ENCODE data around the gene TNRC6C.

DNA sequence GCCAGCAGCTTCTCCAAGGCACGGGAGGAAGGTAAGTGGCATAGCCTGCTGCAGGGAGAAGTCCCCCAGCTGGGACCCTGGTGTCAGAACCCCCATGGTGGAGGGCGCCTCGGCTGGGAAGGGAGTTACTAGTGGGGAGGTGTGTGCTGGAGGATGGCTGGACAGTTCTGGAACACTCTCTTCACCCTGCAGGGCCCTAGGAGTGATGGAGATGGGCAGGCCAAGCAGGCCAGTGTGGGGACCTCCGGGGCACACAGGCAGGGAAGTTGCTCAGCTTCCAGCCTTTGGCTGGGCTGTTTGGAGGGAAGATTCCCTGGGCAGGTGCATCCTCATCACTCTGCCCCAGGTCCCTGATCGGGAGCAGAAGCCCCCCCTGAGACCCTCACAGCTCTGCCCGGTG lies 188.4 kb downstream of the TNRC6C start:
- TF ChIP-seq, protein P1, sequence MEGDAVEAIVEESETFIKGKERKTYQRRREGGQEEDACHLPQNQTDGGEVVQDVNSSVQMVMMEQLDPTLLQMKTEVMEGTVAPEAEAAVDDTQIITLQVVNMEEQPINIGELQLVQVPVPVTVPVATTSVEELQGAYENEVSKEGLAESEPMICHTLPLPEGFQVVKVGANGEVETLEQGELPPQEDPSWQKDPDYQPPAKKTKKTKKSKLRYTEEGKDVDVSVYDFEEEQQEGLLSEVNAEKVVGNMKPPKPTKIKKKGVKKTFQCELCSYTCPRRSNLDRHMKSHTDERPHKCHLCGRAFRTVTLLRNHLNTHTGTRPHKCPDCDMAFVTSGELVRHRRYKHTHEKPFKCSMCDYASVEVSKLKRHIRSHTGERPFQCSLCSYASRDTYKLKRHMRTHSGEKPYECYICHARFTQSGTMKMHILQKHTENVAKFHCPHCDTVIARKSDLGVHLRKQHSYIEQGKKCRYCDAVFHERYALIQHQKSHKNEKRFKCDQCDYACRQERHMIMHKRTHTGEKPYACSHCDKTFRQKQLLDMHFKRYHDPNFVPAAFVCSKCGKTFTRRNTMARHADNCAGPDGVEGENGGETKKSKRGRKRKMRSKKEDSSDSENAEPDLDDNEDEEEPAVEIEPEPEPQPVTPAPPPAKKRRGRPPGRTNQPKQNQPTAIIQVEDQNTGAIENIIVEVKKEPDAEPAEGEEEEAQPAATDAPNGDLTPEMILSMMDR (IDR thresholded peaks at IDR 0.05 in 4 of 5, conservative IDR thresholded peaks at IDR 0.05 in 1 of 5) = no peak
- TF ChIP-seq POLR2A (IDR thresholded peaks at IDR 0.05) = no peak
